Astrocyte of the spinal cord (primary cell): ENCODE measurements around the gene LPGAT1.

ENCODE experiments used
- DNase-seq: peaks from one replicate; pipeline ENCODE4 v3.0.0; 2011; ENCODE audit warnings: low read depth, low spot score
- H3K4me3 ChIP-seq: 2 replicates; pipeline ENCODE4 v1.5.1; 2011; ENCODE audit warnings: low read depth, mild to moderate bottlenecking, low read length, moderate library complexity
- CTCF ChIP-seq: IDR thresholded peaks from 2 replicates; pipeline ENCODE4 v1.5.1; 2012; ENCODE audit warnings: low read depth, mild to moderate bottlenecking, low read length, inconsistent platforms
- in situ Hi-C: cut with HindIII; loops from 2 replicates; pipeline ENCODE4 v1.10.0; 2017; ENCODE audit warnings: low sequenced_read_pairs

The LPGAT1 gene

GRCh38 chr1:211711315-211711705, 119.3 kb downstream of the LPGAT1 start:
- no peak for TF ChIP-seq CTCF
- in situ Hi-C loops, result no loop called here
- H3K4me3 ChIP-seq, result no peak overlapping the region
- DNase-seq, result no peak

GRCh38 chr1:211710566-211711314, 119.8 kb downstream of the LPGAT1 start:
- no peak for DNase-seq
- in situ Hi-C loops, result no loop called here
- no peak for TF ChIP-seq CTCF

GRCh38 chr1:211708926-211709325, 121.6 kb downstream of the LPGAT1 start:
- H3K4me3 ChIP-seq, result no peak overlapping the region
- no peak for TF ChIP-seq CTCF
- in situ Hi-C loops, result no loop called here
- DNase-seq, result no peak

More at GRCh38 chr1:211710566-211711314, 119.8 kb downstream of the LPGAT1 start:
- H3K4me3 ChIP-seq, result no peak overlapping the region

- no peak overlapping the region for H3K4me3 ChIP-seq
- in situ Hi-C loops, result no loop called here
- no peak for DNase-seq
- no peak for TF ChIP-seq CTCF
These were observed 122.6 kb downstream of the LPGAT1 start for GRCh38 chr1:211708006-211708405.

- in situ Hi-C loops, result no loop called here
- TF ChIP-seq CTCF, result no peak
- no peak overlapping the region for H3K4me3 ChIP-seq
- no peak for DNase-seq
These were observed 125.0 kb downstream of the LPGAT1 start for GRCh38 chr1:211705467-211706091.

GRCh38 chr1:211704543-211704942, 126.0 kb downstream of the LPGAT1 start:
- in situ Hi-C loops, result no loop called here
- no peak for DNase-seq
- no peak for TF ChIP-seq CTCF
- H3K4me3 ChIP-seq, result no peak overlapping the region
